ENCODE results near the gene PGF. TPM values are rescaled to one million over a fixed set of nuclear protein-coding genes. Genes with fewer than 3 reads are reported as not detected.

The PGF gene
- polyA plus RNA-seq, 4 donors: 1.6 to 14.0 (median 6.9) TPM

GRCh38 chr14:74893614-74894091, 61.7 kb downstream of the PGF start:
- Histone ChIP-seq H3K9me3 (ENCODE audit: control insufficient read depth in 2 of 2, insufficient read depth in 1 of 2, low read depth in 1 of 2, low read length in 1 of 2) (no peaks in the 10 kb centered on the region), H3K27ac (ENCODE audit: low read depth in 1 of 3, low read length in 2 of 3) (no peak overlapping the region), H3K4me1 (ENCODE audit: control insufficient read depth in 3 of 3, insufficient read depth in 2 of 3, low read depth in 1 of 3, low read length in 2 of 3) (peaks cover 0 to 12% (median 2%) of the 10 kb centered on the region in 3 donors), H3K36me3 (ENCODE audit: control insufficient read depth in 3 of 3, insufficient read depth in 2 of 3, low read depth in 1 of 3, low read length in 3 of 3) (peaks cover 42 to 60% (median 43%) of the 10 kb centered on the region in 3 donors), H3K27me3 (ENCODE audit: control insufficient read depth in 3 of 3, insufficient read depth in 3 of 3, low read length in 3 of 3) (no peaks in the 10 kb centered on the region), H3K4me3 (ENCODE audit: low read depth in 1 of 3, low read length in 3 of 3) (no peak overlapping the region)
- no peak for DNase-seq
- WGBS, 3 donors: 73 to 89% (median 88%) methylated on average over 4 of the region's 4 CpGs
- no peak for FAIRE-seq

GRCh38 chr14:74892745-74893144, 62.7 kb downstream of the PGF start:
- H3K27me3 ChIP-seq (ENCODE audit: control insufficient read depth in 3 of 3, insufficient read depth in 3 of 3, low read length in 3 of 3): no peaks in the 10 kb centered on the region
- peaks cover 36 to 58% (median 36%) of the 10 kb centered on the region in 3 donors for H3K36me3 ChIP-seq (ENCODE audit: control insufficient read depth in 3 of 3, insufficient read depth in 2 of 3, low read depth in 1 of 3, low read length in 3 of 3)
- 74 to 85% (median 85%) methylated on average over 5 of the region's 5 CpGs for WGBS, 3 donors
- peaks cover 0 to 13% (median 0%) of the 10 kb centered on the region in 3 donors for H3K4me1 ChIP-seq (ENCODE audit: control insufficient read depth in 3 of 3, insufficient read depth in 2 of 3, low read depth in 1 of 3, low read length in 2 of 3)
- no peak overlapping the region for H3K27ac ChIP-seq (ENCODE audit: low read depth in 1 of 3, low read length in 2 of 3)
- H3K4me3 ChIP-seq (ENCODE audit: low read depth in 1 of 3, low read length in 3 of 3): no peak overlapping the region
- DNase-seq (no peak), FAIRE-seq (no peak)
- no peaks in the 10 kb centered on the region for H3K9me3 ChIP-seq (ENCODE audit: control insufficient read depth in 2 of 2, insufficient read depth in 1 of 2, low read depth in 1 of 2, low read length in 1 of 2)

- H3K36me3 ChIP-seq (ENCODE audit: control insufficient read depth in 3 of 3, insufficient read depth in 2 of 3, low read depth in 1 of 3, low read length in 3 of 3): peaks cover 35 to 60% (median 36%) of the 10 kb centered on the region in 3 donors
- no peak overlapping the region for H3K4me3 ChIP-seq (ENCODE audit: low read depth in 1 of 3, low read length in 3 of 3)
- WGBS, 3 donors: 86 to 88% (median 87%) methylated on average over 6 of the region's 6 CpGs
- FAIRE-seq (no peak), DNase-seq (no peak)
- H3K4me1 ChIP-seq (ENCODE audit: control insufficient read depth in 3 of 3, insufficient read depth in 2 of 3, low read depth in 1 of 3, low read length in 2 of 3): peaks cover 0 to 13% (median 0%) of the 10 kb centered on the region in 3 donors
- H3K27me3 ChIP-seq (ENCODE audit: control insufficient read depth in 3 of 3, insufficient read depth in 3 of 3, low read length in 3 of 3): no peaks in the 10 kb centered on the region
- no peaks in the 10 kb centered on the region for H3K9me3 ChIP-seq (ENCODE audit: control insufficient read depth in 2 of 2, insufficient read depth in 1 of 2, low read depth in 1 of 2, low read length in 1 of 2)
- H3K27ac ChIP-seq (ENCODE audit: low read depth in 1 of 3, low read length in 2 of 3): no peak overlapping the region
Measured at GRCh38 chr14:74891870-74892269, 63.5 kb downstream of the PGF start.

Other genes with a start within 250 kb of the PGF start
- gene AREL1, start 242.5 kb downstream of the PGF start, polyA plus RNA-seq: 10 to 100 TPM in 3 of 4 donors, 1 to 10 TPM in 1; 8.4 to 20.4 (median 16.4) TPM
- 10 to 100 TPM; 11.9 to 40.0 (median 23.8) TPM for gene FCF1, start 242.5 kb downstream of the PGF start, polyA plus RNA-seq
- 10 to 100 TPM in 3 of 4 donors, 1 to 10 TPM in 1; 5.1 to 50.5 (median 13.1) TPM for gene YLPM1, start 192.3 kb downstream of the PGF start, polyA plus RNA-seq
- gene PROX2, start 79.5 kb downstream of the PGF start, polyA plus RNA-seq: 1 to 10 TPM in 1 of 4 donors, not detected in 3; 1.1 TPM
- 100 to 1,000 TPM in 2 of 4 donors, 10 to 100 TPM in 2; 94.2 to 110 (median 97.8) TPM for gene DLST, start 73.7 kb downstream of the PGF start, polyA plus RNA-seq
- gene RPS6KL1, start 32.3 kb downstream of the PGF start, polyA plus RNA-seq: 1 to 10 TPM; 1.8 to 3.5 (median 3.0) TPM
- 10 to 100 TPM; 36.2 to 50.8 (median 44.8) TPM for gene EIF2B2, start 47.3 kb upstream of the PGF start, polyA plus RNA-seq
- gene MLH3, start 95.9 kb upstream of the PGF start, polyA plus RNA-seq: 10 to 100 TPM; 13.9 to 23.7 (median 17.6) TPM
- 10 to 100 TPM; 15.9 to 27.1 (median 22.6) TPM for gene ACYP1, start 108.4 kb upstream of the PGF start, polyA plus RNA-seq
- gene ZC2HC1C, start 114.0 kb upstream of the PGF start, polyA plus RNA-seq: 10 to 100 TPM in 1 of 4 donors, 1 to 10 TPM in 3; 3.4 to 15.9 (median 6.1) TPM
- gene NEK9, start 171.5 kb upstream of the PGF start, polyA plus RNA-seq: 10 to 100 TPM; 14.9 to 66.5 (median 25.2) TPM
- gene TMED10, start 221.0 kb upstream of the PGF start, polyA plus RNA-seq: 100 to 1,000 TPM in 2 of 4 donors, 10 to 100 TPM in 2; 26.4 to 260 (median 135) TPM

All from small intestine (tissue), 7 donors.